ENCODE measurements around the gene TFDP2. TPM values are rescaled to one million over a fixed set of nuclear protein-coding genes. Genes with fewer than 3 reads are reported as not detected.

TFDP2 gene
- total RNA-seq, 1 experiment from 2014 or later, result 76.0 TPM

DNA sequence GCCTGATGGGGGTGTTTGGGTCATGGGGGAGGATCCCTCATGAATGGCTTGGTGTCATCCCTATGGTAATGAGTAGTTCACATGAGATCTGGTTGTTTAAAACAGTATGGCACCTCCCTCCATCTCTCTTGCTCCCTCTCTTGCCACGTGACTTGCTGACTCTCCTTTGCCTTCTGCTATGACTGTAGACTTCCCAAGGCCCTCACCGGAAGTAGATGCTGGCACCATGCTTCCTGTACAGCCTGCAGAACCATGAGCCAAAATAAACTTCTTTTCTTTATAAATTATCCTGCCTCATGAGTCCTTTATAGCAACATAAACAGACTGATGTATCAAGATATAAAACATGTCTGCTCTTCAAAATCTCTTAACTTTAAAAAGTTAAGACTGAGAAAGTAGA, 96.1 kb downstream of the TFDP2 start:
- Mint-ChIP-seq H3K4me1 (no peaks in the 10 kb centered on the region), H3K9me3 (no peaks in the 10 kb centered on the region; a peak in 1 of 5 replicates), H3K27ac (no peak overlapping the region), H3K27me3 (ENCODE audit: low read depth) (no peaks in the 10 kb centered on the region), H3K4me3 (no peak overlapping the region), H3K36me3 (ENCODE audit: insufficient read depth in 1 of 3, low read depth in 3 of 3) (peaks cover 0 to 6% (median 0%) of the 10 kb centered on the region in 3 experiments; a peak in 1 of 7 replicates)
- H3K4me1 ChIP-seq (ENCODE audit: insufficient read depth, low read length), result no peaks in the 10 kb centered on the region
- H3K27ac ChIP-seq (ENCODE audit: insufficient read length, low read depth, low read length), result no peak overlapping the region
- no peak overlapping the region for H2AK5ac ChIP-seq (ENCODE audit: insufficient read length, low read length)
- no peak overlapping the region for H3K56ac ChIP-seq (ENCODE audit: insufficient read length, low read depth, low read length)
- H4K5ac ChIP-seq (ENCODE audit: insufficient read length, low read depth, low read length), result no peak overlapping the region
- no peak for DNase-seq
- TF ChIP-seq CTCF (conservative IDR thresholded peaks at IDR 0.05), result no peak
- no peak overlapping the region for H2AFZ ChIP-seq (ENCODE audit: low read length)
- no peak overlapping the region for H3K9ac ChIP-seq (ENCODE audit: extremely low read depth, insufficient read length, low read length)
- WGBS (ENCODE audit: extremely low coverage, insufficient read length, low lambda C conversion rate), result no CpG with 5 or more reads among the region's 2 CpGs
- no peaks in the 10 kb centered on the region for H4K20me1 ChIP-seq (ENCODE audit: control insufficient read depth, insufficient read depth, insufficient read length)
- H3K23me2 ChIP-seq (ENCODE audit: insufficient read length, low read depth, low read length, poor library complexity, severe bottlenecking), result no peaks in the 10 kb centered on the region
- H3T11ph ChIP-seq (ENCODE audit: low read length), result no peak overlapping the region
- H2BK120ac ChIP-seq (ENCODE audit: low read depth, low read length, poor library complexity, severe bottlenecking), result no peak overlapping the region
- H3K27me3 ChIP-seq (ENCODE audit: insufficient read depth, low read length), result no peaks in the 10 kb centered on the region
- H3K23ac ChIP-seq (ENCODE audit: insufficient read length, low read depth, low read length), result no peak overlapping the region
- H3K4me2 ChIP-seq (ENCODE audit: insufficient read depth, insufficient read length, low read length), result no peak overlapping the region
- no peak overlapping the region for H4K91ac ChIP-seq (ENCODE audit: insufficient read length, low read depth, low read length)
- H3K4ac ChIP-seq (ENCODE audit: low read depth, low read length), result no peak overlapping the region
- H3K18ac ChIP-seq (ENCODE audit: insufficient read length, low read depth, low read length), result no peak overlapping the region
- no peak overlapping the region for H3K14ac ChIP-seq (ENCODE audit: insufficient read depth, low read length)
- H3K9me3 ChIP-seq (ENCODE audit: control insufficient read depth, low read depth, low read length), result no peaks in the 10 kb centered on the region
- no peak overlapping the region for H2BK12ac ChIP-seq (ENCODE audit: insufficient read length, low read depth, low read length)
- H2BK20ac ChIP-seq (ENCODE audit: low read depth, low read length, poor library complexity, severe bottlenecking), result no peak overlapping the region
- H2BK15ac ChIP-seq (ENCODE audit: low read depth, low read length), result no peak overlapping the region
- H3K79me2 ChIP-seq (ENCODE audit: insufficient read depth, low read length), result no peaks in the 10 kb centered on the region
- no peaks in the 10 kb centered on the region for H3K79me1 ChIP-seq (ENCODE audit: insufficient read depth, low read depth, low read length, poor library complexity, severe bottlenecking)
- H4K8ac ChIP-seq (replicated peaks; ENCODE audit: insufficient read length, low read depth, low read length), result no peak overlapping the region
- no peak overlapping the region for H2BK5ac ChIP-seq (ENCODE audit: insufficient read length, low read length)
